DOHH2 (cell line): Measurements from ENCODE around the gene C9orf78.

Experiments
- H3F3A ChIP-seq: fragments of 200-600 bp; sonication (generic), shearing (Covaris generic); 2 replicates; pipeline ENCODE4 v1.6.0; 2016; ENCODE audit warnings: antibody characterized with exemption, mild to moderate bottlenecking; ENCODE audit not compliant: control insufficient read depth, insufficient read depth
- H3K27ac ChIP-seq: fragments of 200-600 bp; sonication (generic); 2 replicates; pipeline ENCODE4 v1.5.1; 2014; ENCODE audit warnings: low read depth, mild to moderate bottlenecking, low read length, moderate library complexity
- H3K27me3 ChIP-seq: fragments of 200-600 bp; sonication (generic); 2 replicates; pipeline ENCODE4 v1.6.1; 2014; ENCODE audit warnings: mild to moderate bottlenecking, low read length, mixed read lengths; ENCODE audit not compliant: control insufficient read depth
- H3K36me3 ChIP-seq: fragments of 200-600 bp; sonication (generic); 2 replicates; pipeline ENCODE4 v1.6.1; 2014; ENCODE audit warnings: mild to moderate bottlenecking, low read length, moderate library complexity, mixed read lengths; ENCODE audit not compliant: control insufficient read depth
- H3K4me1 ChIP-seq: fragments of 200-600 bp; sonication (generic); 2 replicates; pipeline ENCODE4 v1.6.1; 2014; ENCODE audit warnings: mild to moderate bottlenecking, low read length, mixed read lengths; ENCODE audit not compliant: control insufficient read depth
- H3K4me2 ChIP-seq: fragments of 200-600 bp; sonication (generic); 2 replicates; pipeline ENCODE4 v1.6.0; 2014; ENCODE audit warnings: mild to moderate bottlenecking, low read length, moderate library complexity
- H3K4me3 ChIP-seq: fragments of 200-600 bp; sonication (generic); 2 replicates; pipeline ENCODE4 v1.5.1; 2014; ENCODE audit warnings: mild to moderate bottlenecking, low read length, mixed read lengths
- H3K79me2 ChIP-seq: fragments of 200-600 bp; sonication (generic); 2 replicates; pipeline ENCODE4 v1.6.1; 2014; ENCODE audit warnings: mild to moderate bottlenecking, low read length, mixed read lengths; ENCODE audit not compliant: control insufficient read depth
- H3K9me2 ChIP-seq: fragments of 200-600 bp; sonication (generic); replicated peaks from 2 replicates; pipeline ENCODE4 v1.6.1; 2014; ENCODE audit warnings: mild to moderate bottlenecking, low read length, mixed read lengths; ENCODE audit not compliant: control insufficient read depth
- H3K9me3 ChIP-seq: fragments of 200-600 bp; sonication (generic); 2 replicates; pipeline ENCODE4 v1.6.1; 2014; ENCODE audit warnings: antibody characterized with exemption, low read length, mixed read lengths; ENCODE audit not compliant: control insufficient read depth, insufficient read depth
- H4K20me1 ChIP-seq: fragments of 200-600 bp; sonication (generic); 2 replicates; pipeline ENCODE4 v1.6.0; 2014; ENCODE audit warnings: low read depth, mild to moderate bottlenecking, antibody characterized with exemption, low read length, moderate library complexity; ENCODE audit not compliant: control insufficient read depth, insufficient read depth
- CTCF ChIP-seq: fragments of 200-600 bp; sonication (generic); IDR thresholded peaks from one replicate; pipeline ENCODE4 v1.5.1; 2014; ENCODE audit warnings: antibody characterized with exemption, mild to moderate bottlenecking, low read depth, low read length; ENCODE audit not compliant: poor library complexity, severe bottlenecking
- EZH2phosphoT487 ChIP-seq: fragments of 200-600 bp; sonication (generic); IDR thresholded peaks from 2 replicates; pipeline ENCODE4 v1.6.1; 2017; ENCODE audit warnings: borderline replicate concordance, mild to moderate bottlenecking, antibody characterized with exemption, low read length, moderate library complexity, mixed read lengths

The C9orf78 gene

GRCh38 chr9:129781131-129781530 is 53.9 kb downstream of the C9orf78 start:
- no peak overlapping the region for H3K27ac ChIP-seq
- peaks cover 20% of the 10 kb centered on the region for H3K27me3 ChIP-seq
- H3K9me2 ChIP-seq: no peaks in the 10 kb centered on the region
- no peaks in the 10 kb centered on the region for H3K9me3 ChIP-seq
- no peaks in the 10 kb centered on the region for H3K36me3 ChIP-seq
- no peaks in the 10 kb centered on the region for H3K79me2 ChIP-seq
- no peak overlapping the region for H3K4me2 ChIP-seq
- TF ChIP-seq CTCF: no peak
- TF ChIP-seq EZH2phosphoT487: no peak
- no peaks in the 10 kb centered on the region for H3F3A ChIP-seq
- H3K4me1 ChIP-seq: no peaks in the 10 kb centered on the region
- no peak overlapping the region for H3K4me3 ChIP-seq
- H4K20me1 ChIP-seq: no peaks in the 10 kb centered on the region

GRCh38 chr9:129779560-129780190 is 55.4 kb downstream of the C9orf78 start:
- Histone ChIP-seq H3K4me1 (no peaks in the 10 kb centered on the region), H3K9me3 (no peaks in the 10 kb centered on the region), H3K36me3 (no peaks in the 10 kb centered on the region), H3K4me2 (no peak overlapping the region), H3K27ac (no peak overlapping the region), H3K4me3 (no peak overlapping the region), H3K79me2 (no peaks in the 10 kb centered on the region), H3K9me2 (no peaks in the 10 kb centered on the region), H4K20me1 (no peaks in the 10 kb centered on the region), H3K27me3 (peaks cover 19% of the 10 kb centered on the region), H3F3A (no peaks in the 10 kb centered on the region)
- TF ChIP-seq EZH2phosphoT487: no peak
- TF ChIP-seq CTCF: no peak

- Histone ChIP-seq H3K4me3 (no peak overlapping the region), H3K27ac (no peak overlapping the region), H3K36me3 (no peaks in the 10 kb centered on the region), H3K9me2 (no peaks in the 10 kb centered on the region), H3K9me3 (no peaks in the 10 kb centered on the region), H3K4me1 (no peaks in the 10 kb centered on the region), H3K79me2 (no peaks in the 10 kb centered on the region), H4K20me1 (no peaks in the 10 kb centered on the region), H3K27me3 (peaks cover 19% of the 10 kb centered on the region), H3F3A (no peaks in the 10 kb centered on the region), H3K4me2 (no peak overlapping the region)
- no peak for TF ChIP-seq EZH2phosphoT487
- no peak for TF ChIP-seq CTCF
Measured at GRCh38 chr9:129778469-129778868, 56.6 kb downstream of the C9orf78 start.

GRCh38 chr9:129777769-129778130 is 57.3 kb downstream of the C9orf78 start:
- Histone ChIP-seq H3K27me3 (peaks cover 19% of the 10 kb centered on the region), H3K27ac (no peak overlapping the region), H3K4me2 (no peak overlapping the region), H3K36me3 (no peaks in the 10 kb centered on the region), H3K79me2 (no peaks in the 10 kb centered on the region), H3K9me3 (no peaks in the 10 kb centered on the region), H3K9me2 (no peaks in the 10 kb centered on the region), H3K4me1 (no peaks in the 10 kb centered on the region), H3F3A (no peaks in the 10 kb centered on the region), H3K4me3 (no peak overlapping the region), H4K20me1 (no peaks in the 10 kb centered on the region)
- TF ChIP-seq CTCF (no peak), EZH2phosphoT487 (no peak)
